ENCODE results near the gene PRR20G. TPM values are rescaled to one million over a fixed set of nuclear protein-coding genes. Genes with fewer than 3 reads are reported as not detected.

The PRR20G gene
- total RNA-seq, 1 experiment from 2014 or later = not detected

GRCh38 chr3:127258733-127259132 lies 29.1 kb downstream of the PRR20G start:
- no peaks in the 10 kb centered on the region for H3K27me3 ChIP-seq

GRCh38 chr3:127257351-127257750 lies 30.5 kb downstream of the PRR20G start:
- Histone ChIP-seq H3K36me3 (no peaks in the 10 kb centered on the region), H3K4me3 (no peak overlapping the region)
- DNase-seq = no peak

More at GRCh38 chr3:127258733-127259132, 29.1 kb downstream of the PRR20G start:
- no peaks in the 10 kb centered on the region for H3K36me3 ChIP-seq
- H3K9me3 ChIP-seq = no peaks in the 10 kb centered on the region
- DNase-seq = no peak
- H3K4me3 ChIP-seq = no peak overlapping the region

GRCh38 chr3:127256733-127257271 lies 31.0 kb downstream of the PRR20G start:
- H3K9me3 ChIP-seq = no peaks in the 10 kb centered on the region
- H3K36me3 ChIP-seq = no peaks in the 10 kb centered on the region
- no peaks in the 10 kb centered on the region for H3K27me3 ChIP-seq
- no peak for DNase-seq
- no peak overlapping the region for H3K4me3 ChIP-seq

More at GRCh38 chr3:127257351-127257750, 30.5 kb downstream of the PRR20G start:
- H3K9me3 ChIP-seq = no peaks in the 10 kb centered on the region
- no peaks in the 10 kb centered on the region for H3K27me3 ChIP-seq

- Histone ChIP-seq H3K27me3 (0 out of 2 replicates have a peak, but pooled peaks cover 2% of the 10 kb centered on the region), H3K4me3 (no peak overlapping the region), H3K36me3 (no peaks in the 10 kb centered on the region), H3K9me3 (peaks cover under 1% of the 10 kb centered on the region; the same call in 1 of the 2 replicates)
- DNase-seq = no peak
Observed at GRCh38 chr3:127256138-127256537, 31.7 kb downstream of the PRR20G start.

- H3K27me3 ChIP-seq = 0 out of 2 replicates have a peak, but pooled peaks cover 3% of the 10 kb centered on the region
- H3K36me3 ChIP-seq = no peaks in the 10 kb centered on the region
- no peak for DNase-seq
- H3K4me3 ChIP-seq = no peak overlapping the region
- peaks cover 6% of the 10 kb centered on the region; the same call in 1 of the 2 replicates for H3K9me3 ChIP-seq
Observed at GRCh38 chr3:127255516-127255915, 32.3 kb downstream of the PRR20G start.

GRCh38 chr3:127254730-127255129 lies 33.1 kb downstream of the PRR20G start:
- DNase-seq = no peak
- no peak overlapping the region for H3K4me3 ChIP-seq
- H3K36me3 ChIP-seq = no peaks in the 10 kb centered on the region
- peaks cover 6% of the 10 kb centered on the region for H3K9me3 ChIP-seq
- 0 out of 2 replicates have a peak, but pooled peaks cover 3% of the 10 kb centered on the region for H3K27me3 ChIP-seq

- H3K4me3 ChIP-seq = no peak overlapping the region
- no peak for DNase-seq
- no peaks in the 10 kb centered on the region for H3K36me3 ChIP-seq
- H3K27me3 ChIP-seq = 0 out of 2 replicates have a peak, but pooled peaks cover 3% of the 10 kb centered on the region
- H3K9me3 ChIP-seq = peaks cover 8% of the 10 kb centered on the region
Observed at GRCh38 chr3:127254033-127254644, 33.7 kb downstream of the PRR20G start.

GRCh38 chr3:127253491-127253890 lies 34.4 kb downstream of the PRR20G start:
- Histone ChIP-seq H3K36me3 (no peaks in the 10 kb centered on the region), H3K9me3 (peaks cover 13% of the 10 kb centered on the region), H3K4me3 (no peak overlapping the region), H3K27me3 (0 out of 2 replicates have a peak, but pooled peaks cover 3% of the 10 kb centered on the region)
- no peak for DNase-seq

GRCh38 chr3:127252446-127252845 lies 35.4 kb downstream of the PRR20G start:
- H3K36me3 ChIP-seq = no peaks in the 10 kb centered on the region
- H3K27me3 ChIP-seq = 0 out of 2 replicates have a peak, but pooled peaks cover 3% of the 10 kb centered on the region
- no peak for DNase-seq
- peaks cover 21% of the 10 kb centered on the region for H3K9me3 ChIP-seq
- H3K4me3 ChIP-seq = no peak overlapping the region

- Histone ChIP-seq H3K4me3 (no peak overlapping the region), H3K27me3 (0 out of 2 replicates have a peak, but pooled peaks cover 3% of the 10 kb centered on the region), H3K9me3 (peaks cover 27% of the 10 kb centered on the region), H3K36me3 (no peaks in the 10 kb centered on the region)
- no peak for DNase-seq
Observed at GRCh38 chr3:127250032-127250431, 37.8 kb downstream of the PRR20G start.

- Histone ChIP-seq H3K27me3 (peaks cover 6% of the 10 kb centered on the region; the same call in 1 of the 2 replicates), H3K4me3 (no peak overlapping the region), H3K9me3 (peaks cover 32% of the 10 kb centered on the region), H3K36me3 (no peaks in the 10 kb centered on the region)
- DNase-seq = no peak
Observed at GRCh38 chr3:127247292-127247691, 40.6 kb downstream of the PRR20G start.

GRCh38 chr3:127238602-127239001 lies 49.2 kb downstream of the PRR20G start:
- H3K4me3 ChIP-seq = no peak overlapping the region
- peaks cover under 1% of the 10 kb centered on the region; the same call in 1 of the 2 replicates for H3K27me3 ChIP-seq
- no peaks in the 10 kb centered on the region for H3K36me3 ChIP-seq
- peaks cover 4% of the 10 kb centered on the region for H3K9me3 ChIP-seq
- no peak for DNase-seq

GRCh38 chr3:127237835-127238234 lies 50.0 kb downstream of the PRR20G start:
- Histone ChIP-seq H3K4me3 (no peak overlapping the region), H3K9me3 (peaks cover 2% of the 10 kb centered on the region; the same call in 1 of the 2 replicates), H3K27me3 (no peaks in the 10 kb centered on the region), H3K36me3 (no peaks in the 10 kb centered on the region)
- DNase-seq = no peak

GRCh38 chr3:127235706-127236105 lies 52.1 kb downstream of the PRR20G start:
- H3K9me3 ChIP-seq = peaks cover 5% of the 10 kb centered on the region; the same call in 1 of the 2 replicates
- DNase-seq = no peak
- no peak overlapping the region for H3K4me3 ChIP-seq
- H3K36me3 ChIP-seq = no peaks in the 10 kb centered on the region
- H3K27me3 ChIP-seq = no peaks in the 10 kb centered on the region

GRCh38 chr3:127234778-127235177 lies 53.1 kb downstream of the PRR20G start:
- H3K36me3 ChIP-seq = no peaks in the 10 kb centered on the region
- no peaks in the 10 kb centered on the region for H3K27me3 ChIP-seq
- no peak for DNase-seq
- H3K4me3 ChIP-seq = no peak overlapping the region
- H3K9me3 ChIP-seq = peaks cover 6% of the 10 kb centered on the region; the same call in 1 of the 2 replicates
